Activated CD4-positive, alpha-beta T cell treated with anti-CD3 and anti-CD28 coated beads, Interleukin-2, amount 50 U/mL, for 48 hours (primary cell): ENCODE data around the gene EPO.
"Not testable (repeated sequence)": the region's sequence is repeated elsewhere in the genome, so short reads cannot be mapped to it uniquely, and the experiment has no call there.

Experiments
- DNase-seq, 2 experiments: peaks; one replicate each; pipeline ENCODE4 v3.0.0-alpha.2; 2020

Gene EPO

DNA sequence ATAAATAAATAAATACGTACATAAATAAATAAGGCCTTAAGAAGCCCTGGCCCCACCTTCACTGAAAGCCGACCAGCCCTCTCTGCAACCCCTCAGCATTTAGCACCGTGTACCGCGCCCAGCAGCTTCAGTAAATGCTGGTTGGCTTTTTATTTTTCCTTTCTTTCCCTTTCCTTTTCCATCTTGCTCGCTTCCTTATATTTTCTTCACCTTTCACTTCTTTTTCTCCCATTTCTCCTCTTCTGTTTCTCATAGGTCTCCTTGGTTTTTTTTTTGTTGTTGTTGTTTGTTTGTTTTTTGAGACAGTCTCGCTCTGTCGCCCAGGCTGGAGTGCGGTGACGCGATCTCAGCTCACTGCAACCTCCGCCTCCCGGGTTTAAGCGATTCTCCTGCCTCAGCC is 24.3 kb downstream of the EPO start:
- DNase-seq = no peak

DNA sequence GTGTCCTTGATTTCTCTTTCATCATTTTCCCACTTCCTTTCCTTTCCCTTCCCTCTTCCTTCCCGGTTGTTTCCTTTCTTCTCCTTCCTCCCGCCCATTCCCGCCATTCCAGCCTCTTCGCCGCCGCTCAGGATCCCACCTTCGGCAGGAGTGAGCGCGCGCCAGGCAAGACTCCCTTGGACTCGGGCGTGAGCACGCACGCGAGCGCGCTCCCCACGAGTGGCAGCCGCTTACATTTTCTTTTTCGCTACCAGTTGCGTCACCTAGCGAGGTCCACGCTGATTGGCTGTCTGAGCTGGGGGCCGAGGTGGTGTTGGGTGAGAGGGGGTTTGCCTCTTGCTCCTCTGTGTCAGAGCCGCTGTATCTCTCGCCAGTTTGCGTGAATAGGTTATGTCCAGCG is 24.9 kb downstream of the EPO start:
- DNase-seq = peak in 1 of 2 experiments; percentile 18

DNA sequence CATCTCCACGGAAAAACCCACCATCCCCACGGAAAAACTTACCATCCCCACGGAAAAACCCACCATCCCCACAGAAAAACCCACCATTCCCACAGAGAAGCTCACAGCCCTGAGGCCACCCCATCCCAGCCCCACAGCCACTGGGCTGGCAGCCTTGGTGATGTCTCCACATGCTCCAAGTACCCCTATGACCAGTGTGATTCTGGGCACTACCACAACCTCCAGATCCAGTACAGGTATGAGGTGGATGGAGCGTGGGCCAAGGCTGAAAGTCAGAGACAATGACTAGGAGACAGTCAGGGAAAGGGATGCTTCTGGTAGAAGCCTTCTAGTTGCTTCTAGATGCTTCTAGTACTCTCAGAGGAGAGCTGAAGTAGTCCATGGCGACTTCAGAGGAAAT is 32.7 kb downstream of the EPO start:
- no peak for DNase-seq

DNA sequence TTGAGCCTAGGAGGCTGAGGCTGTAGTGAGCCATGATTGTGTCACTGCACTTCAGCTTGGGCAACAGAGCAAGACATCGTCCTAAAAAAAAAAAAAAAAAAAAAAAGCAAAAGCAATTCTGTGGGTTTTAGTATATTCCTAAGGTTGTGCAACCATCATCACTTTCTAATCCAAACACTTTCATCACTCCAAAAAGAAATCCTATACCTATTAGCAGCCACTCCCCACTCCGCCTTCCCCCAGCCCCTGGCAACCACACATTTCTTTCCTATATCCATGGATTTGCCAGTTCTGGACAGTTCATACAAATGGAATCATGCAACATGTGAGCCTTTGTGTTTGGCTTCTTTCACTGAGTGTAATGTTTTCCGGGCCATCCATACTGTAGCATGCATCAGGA is 33.5 kb downstream of the EPO start:
- DNase-seq = no peak

DNA sequence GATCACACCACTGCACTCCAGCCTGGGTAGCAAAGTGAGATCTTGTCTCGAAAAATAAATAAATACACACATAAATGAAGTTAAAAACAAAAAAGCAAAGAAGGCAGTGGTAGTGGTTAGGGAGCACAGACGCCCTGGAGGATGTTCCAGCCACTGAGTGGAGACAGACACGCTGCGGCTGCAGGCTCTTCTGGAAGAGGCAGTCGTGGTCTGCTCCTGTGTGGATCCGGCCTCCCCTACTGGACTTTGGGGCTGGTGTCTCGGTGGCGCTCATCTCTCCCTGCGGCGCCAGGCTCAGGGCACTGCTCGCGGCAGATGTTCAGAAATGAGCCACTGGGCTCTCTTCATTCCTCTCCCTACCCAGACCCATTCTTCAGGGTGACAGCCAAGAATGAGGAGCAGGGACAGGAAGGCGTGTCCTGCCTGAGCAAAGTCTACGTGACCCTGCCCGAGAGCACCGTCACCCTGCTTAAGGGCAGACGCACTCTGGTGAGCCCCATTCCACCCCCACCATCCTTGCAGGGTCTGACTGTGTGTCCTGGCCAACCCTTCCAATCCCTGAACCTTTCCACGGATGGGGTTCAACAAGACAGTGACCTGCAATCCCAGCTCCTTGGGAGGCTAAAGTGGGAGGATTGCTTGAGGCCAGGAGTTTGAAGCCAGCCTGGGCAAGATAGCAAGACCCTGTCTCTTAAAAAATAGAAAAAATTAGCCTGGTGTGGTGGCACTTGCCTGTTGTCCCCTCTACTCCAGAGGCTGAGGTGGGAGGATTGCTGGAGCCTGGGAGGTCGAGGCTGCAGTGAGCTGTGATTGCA is 39.3 kb downstream of the EPO start:
- DNase-seq = no peak

DNA sequence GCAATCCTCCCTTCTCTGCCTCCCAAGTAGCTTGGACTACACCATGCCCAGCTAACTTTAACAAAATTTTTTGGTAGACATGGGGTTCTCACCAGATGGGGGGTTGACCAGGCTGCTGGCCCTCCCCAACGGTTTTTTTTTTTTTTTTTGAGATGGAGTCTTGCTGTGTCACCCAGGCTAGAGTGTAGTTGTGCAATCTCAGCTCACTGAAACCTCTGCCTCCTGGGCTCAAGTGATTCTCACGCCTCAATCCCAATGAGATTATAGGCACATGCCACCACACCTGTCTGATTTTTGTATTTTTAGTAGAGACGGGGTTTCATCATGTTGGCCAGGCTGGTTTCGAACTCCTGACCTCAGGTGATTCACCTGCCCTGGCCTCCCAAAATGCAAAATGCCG is 42.6 kb downstream of the EPO start:
- DNase-seq = not testable (repeated sequence)

DNA sequence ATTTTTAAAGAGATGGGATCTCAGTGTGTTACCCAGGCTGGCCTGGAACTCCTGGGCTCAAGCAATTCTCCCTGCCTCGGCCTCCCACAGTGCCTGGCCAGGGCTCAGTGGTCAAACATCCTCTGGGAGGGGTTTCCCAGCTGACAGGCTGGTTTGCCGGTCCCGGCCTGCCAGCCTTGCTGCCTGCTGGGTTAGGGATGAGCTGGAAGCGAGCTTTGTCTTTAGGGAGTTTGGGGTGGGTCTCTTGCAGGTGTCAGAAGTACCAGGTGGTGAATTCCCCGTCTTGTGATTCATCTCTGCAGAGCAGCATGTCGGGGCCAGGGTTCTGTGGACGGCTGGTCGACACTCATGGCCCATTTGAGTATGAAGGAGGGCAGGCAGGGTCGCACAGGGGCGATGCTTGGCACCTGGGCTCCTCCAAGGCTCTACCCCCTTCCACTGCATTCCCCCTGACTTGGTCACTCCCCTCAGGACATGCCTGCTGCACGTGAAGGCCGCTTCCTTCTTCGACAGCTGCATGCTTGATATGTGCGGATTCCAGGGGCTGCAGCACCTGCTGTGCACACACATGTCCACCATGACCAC is 43.4 kb downstream of the EPO start:
- DNase-seq = no peak

DNA sequence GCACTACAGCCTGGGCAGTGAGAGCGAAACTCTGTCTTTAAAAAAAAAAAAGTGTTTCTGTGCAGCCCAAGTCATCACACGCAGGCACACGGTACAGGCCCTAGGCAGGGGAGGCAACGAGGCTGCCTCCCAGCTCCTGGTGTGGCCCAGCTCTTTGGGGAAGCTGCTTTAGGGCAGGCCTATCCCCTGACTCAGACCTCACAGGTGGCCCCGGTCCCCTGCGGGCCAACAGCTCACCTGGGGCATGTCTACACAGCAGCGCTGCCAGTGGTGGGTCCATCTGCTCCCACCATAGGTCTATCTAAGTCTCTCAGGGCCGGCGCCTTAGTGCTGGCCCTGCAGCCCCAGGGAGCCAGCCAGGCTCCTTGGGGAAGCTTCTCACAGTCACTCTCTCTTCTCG is 44.6 kb downstream of the EPO start:
- no peak for DNase-seq

DNA sequence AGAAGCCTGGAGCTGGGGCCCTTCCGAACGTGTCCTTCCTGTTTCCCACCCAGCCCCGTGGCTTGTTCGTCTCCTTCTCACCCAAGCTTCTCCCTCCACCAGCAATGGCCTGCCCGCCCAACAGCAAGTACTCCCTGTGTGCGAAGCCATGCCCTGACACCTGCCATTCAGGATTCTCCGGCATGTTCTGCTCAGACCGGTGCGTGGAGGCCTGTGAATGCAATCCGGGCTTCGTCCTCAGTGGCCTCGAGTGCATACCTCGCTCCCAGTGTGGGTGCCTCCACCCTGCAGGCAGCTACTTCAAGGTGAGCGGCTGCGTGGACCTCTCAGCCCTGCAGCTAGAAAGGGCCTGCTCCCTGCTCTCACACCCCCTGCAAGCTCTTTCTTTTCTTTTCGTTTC is 45.0 kb downstream of the EPO start:
- no peak for DNase-seq

DNA sequence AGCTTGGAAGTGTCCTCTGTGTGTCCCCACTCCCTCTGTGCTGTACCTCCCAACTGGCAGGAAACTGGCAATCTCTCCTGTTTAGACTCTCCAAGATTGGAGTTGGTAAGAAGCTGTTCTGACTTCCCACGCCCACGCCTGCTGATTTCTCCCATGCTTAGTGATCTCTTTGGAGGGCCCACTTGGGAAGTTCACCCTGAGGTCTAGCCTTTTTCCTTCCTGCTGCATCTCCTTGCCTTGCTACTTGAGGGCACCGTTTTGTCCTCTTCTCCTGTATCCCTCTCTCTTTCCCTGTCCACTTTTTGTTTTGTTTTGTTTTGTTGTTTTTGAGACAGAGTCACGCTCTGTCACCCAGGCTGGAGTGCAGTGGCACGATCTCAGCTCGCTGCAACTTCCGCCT is 48.5 kb downstream of the EPO start:
- DNase-seq = no peak
